ENCODE measurements around the gene DCANP1.

Gene DCANP1

GRCh38 chr5:135480511-135480910 is 33.4 kb upstream of the DCANP1 start:
- DNase-seq (ENCODE audit: low spot score) = no peak

- no peak for DNase-seq (ENCODE audit: low spot score)
Observed at GRCh38 chr5:135478938-135479337, 31.8 kb upstream of the DCANP1 start.

DNA sequence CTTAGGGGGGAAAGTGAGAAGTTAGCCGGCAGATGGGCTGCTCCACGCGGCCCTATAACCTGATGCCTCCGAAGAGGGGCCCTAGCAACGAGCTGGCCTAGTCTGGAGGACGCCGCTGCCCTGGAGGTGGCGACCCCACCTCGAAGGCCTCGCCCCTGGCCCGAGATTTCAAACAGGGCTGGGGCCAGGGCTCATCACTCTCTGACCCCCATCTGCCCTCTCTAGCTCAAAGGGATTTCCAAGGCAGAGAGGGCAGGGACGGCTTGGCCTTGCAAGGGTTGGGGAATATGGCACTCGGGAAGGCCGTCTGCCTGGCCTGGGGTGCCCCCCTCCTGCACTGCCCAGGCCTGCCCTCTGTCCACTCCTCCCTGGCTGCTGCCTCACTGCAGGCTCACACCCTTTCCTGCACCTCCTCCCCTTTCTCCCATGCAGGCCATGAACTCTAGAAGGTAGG is 30.5 kb upstream of the DCANP1 start:
- no peak for DNase-seq (ENCODE audit: low spot score)

GRCh38 chr5:135476615-135477581 is 29.8 kb upstream of the DCANP1 start:
- DNase-seq (ENCODE audit: low spot score) = no peak

GRCh38 chr5:135473956-135474670 is 27.0 kb upstream of the DCANP1 start:
- no peak for DNase-seq (ENCODE audit: low spot score)

DNA sequence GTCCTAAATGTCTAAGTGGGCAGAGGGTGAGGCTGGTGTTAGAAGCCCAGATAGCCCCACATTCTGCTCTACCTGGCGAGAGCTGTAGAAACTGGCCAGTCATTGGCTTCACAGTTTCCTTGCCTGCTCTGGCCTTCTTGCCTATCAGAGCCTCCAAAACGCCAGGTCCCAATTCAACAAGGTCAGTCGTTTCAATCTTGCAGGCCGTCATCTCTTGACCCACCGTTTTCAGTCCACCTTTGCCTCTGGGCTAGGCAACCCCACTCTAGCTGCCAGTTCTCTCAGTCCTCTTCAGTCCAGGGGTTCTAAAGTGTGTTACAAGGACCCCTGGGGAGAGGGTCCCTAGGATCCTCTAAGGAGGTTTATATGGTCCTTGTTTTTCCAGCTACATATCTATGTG is 25.0 kb upstream of the DCANP1 start:
- DNase-seq (ENCODE audit: low spot score) = no peak

DNA sequence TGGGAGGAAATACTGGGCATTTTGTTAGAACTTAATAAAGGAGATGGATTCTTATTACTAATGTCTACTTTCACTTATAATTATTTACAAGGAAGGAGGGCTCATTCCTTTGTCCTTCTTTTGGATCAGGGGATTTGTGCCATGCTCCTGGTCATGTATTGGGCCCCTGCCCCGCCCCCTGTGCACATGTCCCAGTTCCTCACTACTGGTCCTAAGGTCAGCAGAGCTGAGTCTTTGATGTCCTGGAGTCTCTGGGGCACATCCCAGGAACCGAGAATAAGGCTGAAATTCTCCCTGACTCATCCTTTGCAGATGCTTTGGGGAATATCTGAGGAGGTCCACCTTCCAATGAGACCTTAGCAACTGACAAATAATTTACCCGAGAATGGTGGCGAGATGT is 24.6 kb upstream of the DCANP1 start:
- no peak for DNase-seq (ENCODE audit: low spot score)

GRCh38 chr5:135469911-135470310 is 22.8 kb upstream of the DCANP1 start:
- no peak for DNase-seq (ENCODE audit: low spot score)

DNA sequence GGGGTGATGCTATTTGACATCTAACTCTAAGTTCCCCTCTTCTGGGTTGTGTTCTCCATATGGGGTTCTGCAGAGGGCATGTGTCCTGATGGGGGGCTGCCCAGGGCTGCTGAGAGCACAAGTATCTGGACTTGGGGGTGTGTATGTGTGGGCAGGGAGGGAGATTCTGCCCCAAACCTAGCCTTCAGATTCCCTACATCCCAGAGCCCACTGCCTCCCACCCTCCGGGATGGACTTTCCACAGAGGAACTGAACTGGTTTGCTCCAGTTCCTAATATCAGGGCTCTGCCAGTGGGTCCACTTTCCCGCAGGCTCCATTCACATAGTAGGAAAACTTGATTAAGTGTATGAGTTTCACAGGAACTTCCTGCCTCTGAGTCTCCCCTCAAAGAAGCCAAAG is 21.4 kb upstream of the DCANP1 start:
- no peak for DNase-seq (ENCODE audit: low spot score)

DNA sequence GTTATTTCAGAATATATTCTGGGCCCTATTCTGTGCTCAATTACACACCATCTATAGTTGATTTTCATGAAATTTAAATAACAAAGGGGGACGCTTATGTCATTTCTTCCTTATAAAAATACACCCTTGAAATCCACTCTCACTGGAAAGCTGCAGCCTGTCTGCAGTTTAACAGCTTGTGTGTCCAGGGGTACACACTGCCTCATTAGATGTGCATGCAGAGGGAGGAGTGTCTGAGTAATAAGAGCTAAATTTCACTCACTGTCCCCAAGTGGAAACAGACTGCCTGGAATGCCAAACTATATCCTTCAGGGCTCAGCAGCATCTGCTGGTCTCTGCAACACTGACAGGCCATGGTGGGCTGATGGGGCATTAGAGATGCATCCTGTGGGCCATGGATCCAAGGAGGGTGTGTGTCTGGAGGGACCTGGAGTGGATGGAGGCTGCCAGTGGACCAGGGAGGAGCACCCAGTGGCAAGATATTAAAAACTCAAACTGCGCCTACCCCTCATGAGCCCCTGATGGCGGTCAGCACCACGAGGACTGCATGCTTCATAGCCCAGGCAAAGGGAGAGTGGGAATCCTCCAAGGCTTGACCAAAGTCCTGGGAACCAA is 20.8 kb upstream of the DCANP1 start:
- DNase-seq (ENCODE audit: low spot score) = no peak

GRCh38 chr5:135467051-135467625 is 20.0 kb upstream of the DCANP1 start:
- no peak for DNase-seq (ENCODE audit: low spot score)

- peak; percentile 95 for DNase-seq (ENCODE audit: low spot score)
Observed at GRCh38 chr5:135466178-135467050, 19.3 kb upstream of the DCANP1 start.

DNA sequence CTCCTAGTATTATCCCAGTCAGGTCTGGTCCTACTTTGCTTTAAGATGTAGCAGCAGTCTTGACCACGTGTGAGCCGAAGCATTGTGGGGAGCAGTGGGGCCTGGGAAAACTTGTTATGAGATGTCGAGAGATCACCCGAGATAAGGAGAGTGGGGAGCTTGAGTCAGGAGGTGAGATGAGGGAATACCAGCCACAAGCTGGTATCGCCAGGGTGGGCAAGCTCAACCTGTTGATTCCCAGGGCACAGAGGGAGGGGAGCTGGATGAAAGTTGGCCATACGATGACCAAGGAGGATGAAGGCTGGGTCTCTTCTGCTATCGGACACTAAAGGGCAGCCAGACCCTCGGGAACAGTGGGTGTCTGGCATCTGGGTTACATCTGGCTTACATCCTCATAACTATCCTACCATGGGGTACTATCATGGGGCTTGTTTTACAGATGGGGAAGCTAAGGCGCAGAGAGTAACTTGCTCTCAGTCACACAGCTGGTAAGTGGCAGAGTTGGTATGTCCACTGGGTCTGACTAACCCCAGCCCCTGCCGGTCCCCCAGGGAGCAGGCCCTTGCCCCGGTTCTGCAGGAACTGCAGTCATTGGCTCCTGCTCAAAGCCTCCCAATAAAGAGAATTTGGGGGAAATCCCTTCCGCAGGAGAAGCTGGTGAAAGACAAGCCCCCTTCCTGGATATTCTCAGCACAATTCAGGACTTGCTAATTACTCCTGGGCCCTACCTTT is 18.4 kb upstream of the DCANP1 start:
- DNase-seq (ENCODE audit: low spot score) = no peak

- DNase-seq (ENCODE audit: low spot score) = peak; percentile 68
Observed at GRCh38 chr5:135462304-135462703, 15.2 kb upstream of the DCANP1 start.

DNA sequence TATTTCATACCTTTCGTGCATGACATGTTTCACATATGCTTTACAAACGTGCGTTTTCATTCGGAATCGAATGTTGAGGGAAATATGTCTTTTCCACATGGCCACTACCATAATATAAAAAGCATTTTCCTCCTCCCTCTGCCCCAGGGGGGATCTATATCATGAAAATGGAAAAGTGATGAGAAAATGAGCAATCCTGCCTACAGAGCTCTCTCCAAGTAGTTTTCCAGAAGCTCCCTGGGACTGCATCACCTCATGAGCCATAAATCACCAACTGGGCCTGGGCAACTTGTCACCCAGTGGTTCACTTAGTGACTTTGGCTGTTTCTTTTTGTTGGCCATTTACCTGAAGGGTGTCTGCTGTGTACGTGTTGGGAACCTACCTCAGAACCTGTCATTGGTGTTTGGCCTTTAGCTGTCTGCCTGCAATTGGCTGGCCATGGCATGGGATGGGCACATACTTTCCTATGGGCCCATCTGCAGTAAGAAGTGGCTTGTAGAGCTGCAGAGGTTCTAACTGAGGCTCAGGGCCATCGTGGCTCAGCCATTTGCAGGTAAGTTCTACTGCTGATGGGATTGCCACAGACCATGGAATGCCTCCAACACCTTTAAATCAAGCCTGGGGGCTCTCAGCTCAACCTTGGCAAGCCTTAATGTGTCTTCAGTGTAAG is 14.5 kb upstream of the DCANP1 start:
- no peak for DNase-seq (ENCODE audit: low spot score)

DNA sequence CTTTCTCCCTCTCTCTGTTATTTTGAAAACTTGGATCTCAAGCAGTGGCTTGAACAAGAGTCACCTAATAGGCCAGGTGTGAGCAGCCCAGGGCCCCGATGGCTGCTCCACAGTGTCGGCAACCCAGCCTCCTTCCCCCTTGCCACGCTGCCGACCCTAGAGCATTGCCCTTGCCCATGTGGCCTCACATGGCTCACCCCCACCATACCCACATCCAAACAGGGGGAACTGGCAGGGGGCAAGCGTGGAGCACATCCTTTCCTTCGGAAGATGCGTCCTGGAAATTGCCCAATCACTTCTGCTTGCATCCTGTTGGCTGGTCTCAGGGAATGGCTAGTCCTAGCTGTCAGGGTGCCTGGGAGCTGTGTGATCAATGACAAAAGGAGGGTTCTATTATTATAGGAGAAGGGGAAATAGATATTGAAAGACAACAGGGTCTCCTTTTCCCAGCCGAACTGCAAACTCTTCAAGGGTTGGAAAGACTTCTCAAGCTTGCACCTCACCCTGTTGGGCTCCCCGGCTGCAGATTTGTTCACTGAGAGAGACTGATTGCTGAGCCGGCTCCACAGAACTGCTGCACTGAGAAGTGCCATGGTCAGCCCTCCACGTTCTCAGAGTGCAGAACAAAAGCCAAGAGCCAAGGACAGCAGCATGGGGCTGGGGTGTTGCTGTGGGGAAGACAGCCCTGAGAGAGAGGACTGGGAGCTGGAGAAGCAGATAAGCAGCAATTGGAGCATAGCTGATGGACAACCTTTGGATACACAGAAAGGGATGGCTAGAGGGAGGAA is 13.3 kb upstream of the DCANP1 start:
- no peak for DNase-seq (ENCODE audit: low spot score)

GRCh38 chr5:135458921-135459331 is 11.8 kb upstream of the DCANP1 start:
- no peak for DNase-seq (ENCODE audit: low spot score)

DNA sequence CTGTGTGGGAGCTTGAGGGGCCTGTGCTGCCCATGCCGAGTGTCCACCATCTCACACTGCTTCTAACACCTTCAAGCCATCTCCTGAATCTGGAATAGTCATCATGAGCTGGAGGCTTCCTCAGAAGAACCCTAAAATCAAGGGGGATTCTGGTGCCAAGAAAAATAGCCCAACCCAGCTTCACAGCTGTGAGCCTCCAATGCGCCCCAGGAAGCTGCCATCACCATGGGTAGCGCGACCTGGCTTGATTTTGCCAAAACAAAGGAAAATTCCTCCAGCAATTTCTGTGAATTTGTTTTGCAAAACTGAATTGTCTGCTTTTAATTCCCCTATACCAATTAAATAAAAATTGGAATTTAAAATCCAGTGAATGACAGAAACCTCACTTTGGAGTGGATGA is 11.2 kb upstream of the DCANP1 start:
- DNase-seq (ENCODE audit: low spot score) = no peak

DNA sequence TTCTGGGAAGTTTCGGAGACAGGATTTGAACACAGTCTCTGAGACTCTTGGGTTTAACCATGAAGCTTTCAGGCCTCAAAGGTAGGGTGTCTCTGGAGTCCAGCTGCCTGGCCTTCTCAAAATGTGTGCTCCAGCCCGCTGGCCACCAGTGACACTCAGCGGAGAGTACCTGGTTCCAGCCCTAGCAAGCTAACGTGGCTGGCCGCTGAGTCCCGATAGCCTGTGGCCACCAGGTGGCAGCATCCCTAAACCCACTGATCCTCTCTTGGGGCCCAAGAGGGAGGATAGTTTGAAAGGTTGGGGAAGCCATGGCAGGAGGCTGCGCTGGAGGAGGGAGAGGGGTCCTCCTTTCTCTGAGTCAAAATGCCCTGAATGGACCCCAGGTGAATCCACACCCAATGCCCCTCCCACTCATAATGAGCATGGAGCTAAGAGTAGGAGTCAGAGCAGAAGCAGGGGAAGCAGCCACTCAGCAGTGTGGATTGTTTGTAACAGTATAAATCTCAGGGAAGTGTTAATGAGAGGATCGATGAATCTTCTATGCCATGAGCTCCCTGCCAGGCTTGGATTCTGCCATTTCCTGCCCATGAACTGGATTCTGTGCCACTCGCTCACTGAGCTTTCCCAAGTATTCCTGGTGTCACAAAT is 10.4 kb upstream of the DCANP1 start:
- DNase-seq (ENCODE audit: low spot score) = peak; percentile 77

Measured in AG20443 (cell line).